Glutamatergic neuron (in vitro differentiated cells): ENCODE measurements around the gene NCKIPSD. TPM values are rescaled to one million over a fixed set of nuclear protein-coding genes. Genes with fewer than 3 reads are reported as not detected.

Source experiments
- DNase-seq: peaks from one replicate; pipeline ENCODE4 v3.0.0; 2022
- H3K27ac Mint-ChIP-seq: one replicate; pipeline ENCODE4 v1.8.0; 2020; ENCODE audit warnings: mild to moderate bottlenecking, mixed read lengths, inconsistent platforms; ENCODE audit not compliant: unreplicated experiment
- H3K27me3 Mint-ChIP-seq: one replicate; pipeline ENCODE4 v1.8.0; 2020; ENCODE audit warnings: mild to moderate bottlenecking, moderate library complexity, mixed read lengths, inconsistent platforms; ENCODE audit not compliant: unreplicated experiment
- H3K36me3 Mint-ChIP-seq: one replicate; pipeline ENCODE4 v1.8.0; 2020; ENCODE audit warnings: mild to moderate bottlenecking, mixed read lengths, inconsistent platforms; ENCODE audit not compliant: unreplicated experiment
- H3K4me1 Mint-ChIP-seq: one replicate; pipeline ENCODE4 v1.8.0; 2020; ENCODE audit warnings: mild to moderate bottlenecking, low read depth, mixed read lengths, inconsistent platforms; ENCODE audit not compliant: unreplicated experiment
- H3K4me3 Mint-ChIP-seq: one replicate; pipeline ENCODE4 v1.8.0; 2020; ENCODE audit warnings: mild to moderate bottlenecking, mixed read lengths, inconsistent platforms; ENCODE audit not compliant: unreplicated experiment
- H3K9me3 Mint-ChIP-seq: one replicate; pipeline ENCODE4 v1.8.0; 2020; ENCODE audit warnings: mild to moderate bottlenecking, moderate library complexity, mixed read lengths, inconsistent platforms; ENCODE audit not compliant: unreplicated experiment
- CTCF ChIP-seq: fragments of 200-600 bp; sonication (generic); IDR thresholded peaks from one replicate; pipeline ENCODE4 v1.5.0; 2021; ENCODE audit not compliant: partially characterized antibody, unreplicated experiment
- total RNA-seq: library from RNA; stranded (reverse); fragmentation: NEBNext Ultra II Directional; extraction: Animal tissue kit (Norgen Biotek cat#: 25700); gene quantifications from one replicate; pipeline ENCODE4 v1.2.1, GENCODE V29; 2021; ENCODE audit not compliant: unreplicated experiment

NCKIPSD gene
- total RNA-seq, 1 donor from 2014 or later, result 35.5 TPM

DNA sequence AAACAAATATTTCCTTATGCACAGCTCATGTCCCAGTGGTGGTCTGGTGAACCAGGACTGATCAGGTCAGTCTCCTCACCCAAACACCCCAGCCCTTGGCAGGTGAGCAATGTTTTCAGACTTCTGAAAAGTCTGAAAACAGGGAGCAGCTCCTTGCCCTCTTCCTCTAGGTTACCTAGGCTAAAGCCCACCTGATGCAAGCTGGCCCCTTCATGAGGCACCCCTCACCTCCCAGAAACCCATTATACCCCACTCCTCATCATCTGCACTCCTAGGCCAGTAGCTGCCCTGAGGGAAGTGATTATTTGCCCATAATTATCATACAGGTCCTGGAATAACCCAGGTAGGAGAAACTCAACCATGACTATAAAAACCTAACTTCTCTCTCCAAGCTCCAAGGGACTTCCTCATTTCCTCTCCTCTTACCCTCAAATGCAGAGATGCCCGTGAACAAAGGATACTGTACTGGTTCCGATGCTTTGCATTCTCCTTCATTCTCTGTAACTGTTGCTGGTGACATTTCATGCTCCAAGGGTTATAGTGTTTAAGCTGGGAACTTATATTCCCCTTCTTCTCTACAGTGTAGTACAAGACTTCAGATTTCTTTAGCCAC is 5.2 kb upstream of the NCKIPSD start:
- Mint-ChIP-seq H3K4me3 (no peak overlapping the region), H3K36me3 (peaks cover 12% of the 10 kb centered on the region), H3K4me1 (peaks cover 18% of the 10 kb centered on the region), H3K9me3 (peaks cover 16% of the 10 kb centered on the region), H3K27ac (peak overlapping the region; percentile 43), H3K27me3 (peaks cover 9% of the 10 kb centered on the region)
- DNase-seq, result no peak
- TF ChIP-seq CTCF, result no peak

DNA sequence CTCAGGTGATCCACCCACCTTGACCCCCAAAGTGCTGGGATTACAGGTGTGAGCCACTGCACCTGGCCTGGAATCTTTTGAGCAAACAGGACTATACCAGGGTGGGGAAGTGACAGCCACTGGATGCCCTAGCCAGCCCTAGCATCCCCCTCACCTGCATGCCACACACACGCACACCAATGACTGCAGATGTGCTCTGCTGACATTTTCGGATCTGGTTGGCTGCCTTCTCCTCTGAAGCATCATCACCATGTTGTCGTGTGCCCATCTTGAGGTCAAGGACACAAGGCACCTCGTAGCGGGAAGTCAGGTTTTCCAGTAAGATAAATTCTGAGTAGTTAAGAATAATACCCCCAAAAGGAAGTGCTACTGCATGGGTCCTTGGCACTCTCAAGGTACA is 3.7 kb upstream of the NCKIPSD start:
- H3K36me3 Mint-ChIP-seq, result peaks cover 7% of the 10 kb centered on the region
- peaks cover 9% of the 10 kb centered on the region for H3K9me3 Mint-ChIP-seq
- no peak for TF ChIP-seq CTCF
- H3K4me1 Mint-ChIP-seq, result peaks cover 11% of the 10 kb centered on the region
- H3K27me3 Mint-ChIP-seq, result peaks cover 10% of the 10 kb centered on the region
- no peak overlapping the region for H3K27ac Mint-ChIP-seq
- no peak overlapping the region for H3K4me3 Mint-ChIP-seq
- DNase-seq, result no peak

DNA sequence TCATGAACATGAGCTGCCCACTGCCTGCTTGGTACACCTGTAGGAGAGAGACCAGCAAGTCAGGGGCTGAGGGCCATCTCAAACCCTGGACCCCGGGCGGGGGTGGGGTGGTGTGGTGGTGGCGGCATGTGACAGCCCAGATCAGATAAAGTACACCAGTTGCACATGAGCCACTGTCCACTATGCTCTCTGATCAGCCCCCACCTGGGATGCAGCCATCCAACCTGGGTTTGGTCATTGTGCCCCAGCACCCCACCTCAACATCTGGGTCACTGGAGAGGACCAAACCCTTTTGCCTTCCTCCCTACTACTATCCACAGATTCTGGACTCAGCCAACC is 3.0 kb upstream of the NCKIPSD start:
- Mint-ChIP-seq H3K36me3 (peaks cover 7% of the 10 kb centered on the region), H3K27me3 (peaks cover 10% of the 10 kb centered on the region), H3K9me3 (peaks cover 9% of the 10 kb centered on the region), H3K4me3 (no peak overlapping the region), H3K4me1 (peaks cover 15% of the 10 kb centered on the region), H3K27ac (no peak overlapping the region)
- no peak for DNase-seq
- no peak for TF ChIP-seq CTCF

DNA sequence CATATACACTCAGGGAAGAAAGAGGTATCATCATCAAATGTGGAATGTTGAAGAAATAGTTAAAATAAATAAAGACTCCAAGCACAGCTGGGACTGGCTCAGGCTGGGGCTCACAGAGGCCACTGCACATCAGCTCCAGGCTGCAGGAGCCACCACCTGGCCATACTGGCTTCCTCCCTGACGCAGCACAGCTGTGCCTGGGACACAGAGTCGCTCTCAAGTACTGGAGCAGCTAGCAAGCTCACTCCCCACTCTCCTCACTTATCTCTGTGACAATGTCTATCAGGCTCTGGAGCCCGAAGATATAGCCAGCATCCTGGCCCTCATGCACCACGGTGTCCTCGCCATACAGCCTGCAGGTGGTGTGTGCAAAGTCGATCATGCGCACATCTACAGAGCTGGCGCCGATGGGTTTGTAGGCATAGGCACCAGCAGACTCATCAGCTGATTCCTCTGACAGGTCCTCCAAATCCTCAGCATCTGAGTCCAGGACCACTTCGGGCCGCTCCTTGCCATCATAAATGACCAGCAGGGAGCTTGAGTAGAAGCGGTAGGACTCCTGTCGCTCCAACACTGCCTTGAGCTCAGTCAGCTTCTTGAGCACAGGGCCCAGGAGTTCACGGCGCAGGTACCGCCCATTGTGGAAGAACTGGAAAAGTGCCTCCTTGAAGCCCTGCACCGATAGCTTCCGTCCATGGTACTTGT is 2.5 kb upstream of the NCKIPSD start:
- Mint-ChIP-seq H3K4me1 (peaks cover 15% of the 10 kb centered on the region), H3K9me3 (peaks cover 9% of the 10 kb centered on the region), H3K36me3 (peaks cover 7% of the 10 kb centered on the region), H3K4me3 (no peak overlapping the region), H3K27ac (peak overlapping the region; percentile 20), H3K27me3 (peaks cover 10% of the 10 kb centered on the region)
- DNase-seq, result no peak
- TF ChIP-seq CTCF, result no peak

DNA sequence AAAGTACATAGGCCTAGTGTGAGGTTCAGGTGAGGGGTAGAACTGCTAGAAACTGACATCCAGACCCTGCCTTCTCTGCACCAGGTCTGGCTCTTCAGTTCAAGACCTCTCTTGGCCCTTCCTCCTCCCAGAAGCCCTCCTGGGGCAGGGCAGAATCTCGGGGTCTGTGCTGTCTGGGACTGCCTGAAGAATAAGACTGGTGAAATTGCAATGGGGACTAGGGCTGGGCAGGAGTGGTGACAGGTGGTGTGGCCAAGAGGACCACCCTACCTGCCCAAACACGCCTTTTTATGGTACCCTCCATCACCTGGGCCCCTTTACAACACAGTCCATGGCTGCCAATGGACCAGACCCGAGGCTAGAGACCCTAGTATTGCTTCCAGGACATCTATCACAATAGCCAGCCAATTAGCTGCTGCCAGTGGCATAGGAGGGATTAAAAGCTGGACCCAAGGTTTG is 1.5 kb upstream of the NCKIPSD start:
- H3K36me3 Mint-ChIP-seq, result peaks cover 7% of the 10 kb centered on the region
- H3K27ac Mint-ChIP-seq, result peak overlapping the region; percentile 28

More for the DNA sequence above, 1.5 kb upstream of the NCKIPSD start:
- no peak for TF ChIP-seq CTCF
- DNase-seq, result no peak
- Mint-ChIP-seq H3K4me3 (no peak overlapping the region), H3K4me1 (peaks cover 13% of the 10 kb centered on the region), H3K9me3 (peaks cover 7% of the 10 kb centered on the region), H3K27me3 (peaks cover 9% of the 10 kb centered on the region)
